Esophagus mucosa (tissue), 1 donor: ENCODE data around the gene USP51. TPM values are rescaled to one million over a fixed set of nuclear protein-coding genes. Genes with fewer than 3 reads are reported as not detected.
"Not testable (repeated sequence)": the region's sequence is repeated elsewhere in the genome, so short reads cannot be mapped to it uniquely, and the experiment has no call there.

Experiments used
- ATAC-seq: fragments of 200-7000 bp; cut with Tn5 transposase; one replicate; pipeline ENCODE4 v1.9.1; 2020
- total RNA-seq: library from RNA; stranded (reverse); gene quantifications from one replicate; pipeline ENCODE4 v1.2.4, GENCODE V29; 2023
- donor health status: DM: yes; HTN: yes; CAD: no.

USP51 gene
- total RNA-seq, 1 donor from 2014 or later: 0.40 TPM

DNA sequence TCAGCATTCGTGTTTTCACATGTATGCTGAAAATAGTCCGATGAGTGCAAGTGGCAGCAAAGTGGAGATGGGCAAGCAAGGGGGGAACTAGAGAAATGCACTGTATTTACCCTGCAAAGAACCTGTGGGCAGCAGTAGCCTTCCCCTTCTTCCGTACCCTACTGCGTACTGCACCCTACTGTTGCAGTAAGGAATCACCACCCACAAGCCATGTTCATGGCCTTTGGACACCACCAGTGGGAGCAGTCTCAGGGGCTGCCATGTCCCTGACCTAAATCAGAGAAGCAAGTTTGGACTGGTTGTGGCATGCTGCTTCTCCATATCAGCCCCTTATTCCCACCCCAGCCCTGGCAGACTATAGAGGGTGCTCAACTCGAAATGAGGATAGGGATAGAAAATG lies 25.6 kb downstream of the USP51 start:
- peak; percentile 37 for ATAC-seq

DNA sequence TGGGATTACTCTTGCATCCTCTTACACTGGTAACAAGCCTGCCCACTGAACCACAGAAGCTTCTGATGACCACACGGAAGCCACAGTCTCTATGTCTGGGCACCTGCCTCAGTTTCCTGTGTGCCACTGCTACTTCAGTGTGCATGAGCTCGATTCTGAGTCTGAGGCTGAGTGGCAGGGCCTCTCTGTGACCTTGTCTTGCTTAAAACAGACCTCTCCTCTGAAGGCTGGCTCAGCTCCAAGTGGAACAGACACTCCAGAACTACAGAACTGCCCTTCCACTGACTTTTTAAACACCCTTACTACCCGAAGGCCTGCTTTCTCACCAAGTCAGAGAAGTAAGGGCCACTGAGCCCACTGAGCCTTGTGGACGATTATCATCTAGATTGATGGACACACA lies 29.7 kb downstream of the USP51 start:
- ATAC-seq: not testable (repeated sequence)

DNA sequence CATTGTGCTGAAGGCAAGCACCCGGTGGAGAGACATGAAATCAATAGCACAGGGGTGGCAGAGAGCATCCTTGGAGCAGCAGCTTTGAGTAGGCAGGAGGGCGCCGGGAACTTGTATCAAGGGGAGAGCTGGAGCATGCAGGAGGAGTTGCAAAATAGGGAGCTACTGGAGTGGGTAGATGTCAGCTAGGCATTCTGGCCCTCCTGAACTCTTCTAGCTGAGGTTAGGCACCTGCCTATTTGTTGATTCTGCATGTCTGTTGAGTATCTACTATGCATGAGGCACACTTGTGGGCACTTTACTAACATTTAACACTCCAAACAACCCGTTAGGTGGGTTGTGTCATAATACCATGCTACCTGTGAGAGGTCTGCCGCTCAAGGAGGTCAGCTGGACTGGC lies 30.2 kb downstream of the USP51 start:
- ATAC-seq: not testable (repeated sequence)

DNA sequence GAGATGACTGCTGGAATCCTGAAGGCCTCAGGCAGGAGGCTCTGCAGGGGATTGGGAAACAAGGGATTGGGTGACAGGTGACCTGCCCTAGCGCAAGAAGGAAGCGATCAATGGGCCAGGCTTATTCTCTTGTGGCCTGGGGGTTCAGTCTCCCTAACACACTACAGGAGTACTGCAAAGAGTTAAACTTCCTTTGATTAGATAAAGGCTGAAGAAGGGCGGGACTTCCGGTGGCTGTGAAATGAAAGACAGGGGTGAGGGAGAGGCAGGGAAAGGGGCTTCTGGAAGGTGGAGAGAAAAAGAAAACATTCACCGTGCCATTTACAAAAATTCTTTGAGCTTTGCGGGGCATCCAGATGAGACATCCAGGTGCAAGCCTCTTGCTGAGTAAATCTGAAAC lies 33.9 kb downstream of the USP51 start:
- not testable (repeated sequence) for ATAC-seq

DNA sequence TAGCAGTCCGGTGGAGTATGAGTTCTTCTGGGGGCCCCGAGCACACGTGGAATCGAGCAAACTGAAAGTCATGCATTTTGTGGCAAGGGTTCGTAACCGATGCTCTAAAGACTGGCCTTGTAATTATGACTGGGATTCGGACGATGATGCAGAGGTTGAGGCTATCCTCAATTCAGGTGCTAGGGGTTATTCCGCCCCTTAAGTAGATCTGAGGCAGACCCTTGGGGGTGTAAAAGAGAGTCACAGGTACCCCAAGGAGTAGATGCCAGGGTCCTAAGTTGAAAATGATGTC lies 36.9 kb downstream of the USP51 start:
- ATAC-seq: no peak

DNA sequence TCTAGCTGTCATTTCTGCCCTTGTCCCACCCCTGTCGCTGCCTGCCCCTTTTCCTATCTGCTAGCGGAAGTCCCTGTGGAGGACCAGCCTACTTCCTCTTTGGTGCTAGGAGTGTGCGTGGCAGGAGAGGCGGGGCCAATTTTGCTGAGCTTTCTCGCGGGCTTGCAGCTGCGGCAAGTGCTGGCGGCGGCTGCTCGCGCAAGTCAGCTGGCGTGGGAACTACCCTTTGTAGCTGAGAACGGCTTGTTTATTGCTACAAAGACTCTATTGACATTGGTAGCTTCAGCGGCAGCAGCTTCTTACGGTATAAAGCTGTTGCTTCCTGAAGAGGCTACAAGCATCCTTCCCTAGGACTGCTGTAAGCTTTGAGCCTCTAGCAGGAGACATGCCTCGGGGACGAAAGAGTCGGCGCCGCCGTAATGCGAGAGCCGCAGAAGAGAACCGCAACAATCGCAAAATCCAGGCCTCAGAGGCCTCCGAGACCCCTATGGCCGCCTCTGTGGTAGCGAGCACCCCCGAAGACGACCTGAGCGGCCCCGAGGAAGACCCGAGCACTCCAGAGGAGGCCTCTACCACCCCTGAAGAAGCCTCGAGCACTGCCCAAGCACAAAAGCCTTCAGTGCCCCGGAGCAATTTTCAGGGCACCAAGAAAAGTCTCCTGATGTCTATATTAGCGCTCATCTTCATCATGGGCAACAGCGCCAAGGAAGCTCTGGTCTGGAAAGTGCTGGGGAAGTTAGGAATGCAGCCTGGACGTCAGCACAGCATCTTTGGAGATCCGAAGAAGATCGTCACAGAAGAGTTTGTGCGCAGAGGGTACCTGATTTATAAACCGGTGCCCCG lies 37.4 kb downstream of the USP51 start, which contains the start of gene MAGEH1:
MAGEH1 (plus strand) TSS at position 138 of the 843 bp plus-strand sequence; CDS start at position 386, 248 bp downstream.
- peak; percentile 82 for ATAC-seq

DNA sequence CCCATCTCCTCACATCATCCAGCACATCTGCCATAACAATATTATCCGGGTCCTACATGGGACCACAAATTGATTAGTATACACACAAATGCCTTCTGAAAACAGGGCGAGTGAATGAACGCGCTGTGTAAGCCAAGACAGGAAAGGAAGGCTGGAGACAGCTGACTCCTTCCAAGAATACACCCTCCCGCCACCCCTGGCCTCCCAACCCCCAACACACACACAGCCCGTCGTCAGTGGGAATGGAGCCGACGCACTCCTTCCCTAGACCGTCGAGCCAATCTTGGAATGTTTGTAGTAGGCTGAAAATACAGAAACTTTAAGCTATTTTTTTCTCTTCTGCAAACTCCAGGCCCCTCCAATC lies 38.0 kb downstream of the USP51 start:
- ATAC-seq: peak; percentile 37

DNA sequence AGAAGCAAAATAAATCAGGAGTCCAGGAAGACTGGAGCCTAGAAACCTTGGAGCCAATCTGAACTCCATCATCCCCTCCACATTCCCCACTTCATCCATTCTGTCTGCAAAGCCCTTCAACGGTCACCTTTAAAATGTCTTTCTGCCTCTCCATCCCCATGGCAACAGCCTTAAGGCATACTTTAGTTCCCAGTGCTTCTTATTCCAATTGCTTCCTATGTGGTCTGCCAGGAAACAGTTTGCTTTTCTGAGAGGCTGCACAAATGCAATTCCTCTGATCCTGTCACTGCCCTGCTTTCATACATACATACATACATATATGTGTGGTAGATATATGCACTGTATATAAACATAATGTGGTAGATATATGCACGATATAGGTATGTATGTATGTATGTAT lies 38.5 kb downstream of the USP51 start:
- ATAC-seq: no peak

DNA sequence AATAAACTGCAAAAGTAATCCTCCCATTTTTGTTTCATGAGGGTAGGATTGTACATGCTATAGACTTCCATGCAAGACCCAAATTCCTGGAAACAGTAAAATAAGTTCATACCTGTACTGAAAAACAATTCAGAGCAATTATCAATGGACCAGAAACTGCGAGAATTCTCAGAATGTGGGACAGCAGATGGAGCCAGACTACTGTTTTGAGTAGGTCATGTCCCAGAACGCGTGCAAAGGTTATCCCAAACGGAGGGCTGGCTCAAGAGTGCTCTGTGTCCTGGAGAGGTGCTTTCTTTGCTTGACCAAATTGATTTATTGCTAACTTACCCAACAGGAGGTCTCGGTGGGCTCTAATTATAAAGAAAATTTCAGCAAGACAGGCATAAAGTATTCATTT lies 39.4 kb downstream of the USP51 start:
- no peak for ATAC-seq

DNA sequence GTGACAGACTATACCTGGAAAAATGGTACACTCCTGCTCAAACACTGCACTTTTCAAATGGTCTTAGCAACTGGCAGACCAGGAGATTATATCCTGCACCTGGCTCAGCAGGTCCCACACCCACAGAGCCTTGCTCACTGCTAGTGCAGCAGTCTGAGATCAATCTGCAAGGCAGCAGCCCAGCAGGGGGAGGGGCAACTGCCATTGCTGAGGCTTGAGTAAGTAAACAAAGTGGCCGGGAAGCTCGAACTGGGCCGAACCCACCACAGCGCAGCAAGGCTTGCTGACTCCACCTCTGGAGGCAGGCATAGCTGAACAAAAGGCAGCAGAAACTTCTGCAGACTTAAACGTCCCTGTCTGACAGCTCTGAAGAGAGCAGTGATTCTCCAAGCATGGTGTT lies 46.2 kb downstream of the USP51 start:
- not testable (repeated sequence) for ATAC-seq

Other genes starting within 250 kb of the USP51 start
- gene PAGE3, start 224.9 kb downstream of the USP51 start, total RNA-seq: not detected
- 2.1 TPM for gene MAGEH1, start 37.7 kb downstream of the USP51 start, total RNA-seq
- not detected for gene FOXR2, start 133.6 kb upstream of the USP51 start, total RNA-seq
- 5.6 TPM for gene RRAGB, start 227.9 kb upstream of the USP51 start, total RNA-seq